ENCODE data around the gene PSMC4.

The PSMC4 gene

DNA sequence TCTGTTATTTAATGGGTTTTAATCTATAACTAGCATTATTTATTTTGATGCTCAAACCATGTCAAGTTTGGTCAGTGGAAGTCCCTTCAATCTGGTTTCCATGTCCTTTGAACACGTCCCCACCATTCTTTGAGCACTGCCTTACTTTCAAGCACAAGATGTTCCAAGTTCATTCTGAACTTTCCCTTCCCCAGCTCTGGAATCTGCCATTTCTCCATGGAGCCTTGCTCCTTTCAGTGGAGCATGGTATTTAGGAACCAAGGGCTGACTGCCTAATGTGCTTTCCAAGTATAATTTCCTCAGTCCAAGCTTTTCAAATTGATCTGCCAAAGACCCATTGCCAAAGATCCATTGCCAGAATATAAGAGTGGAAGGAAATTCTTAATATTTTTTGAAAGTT, 24.8 kb downstream of the PSMC4 start:
- no peak for DNase-seq

DNA sequence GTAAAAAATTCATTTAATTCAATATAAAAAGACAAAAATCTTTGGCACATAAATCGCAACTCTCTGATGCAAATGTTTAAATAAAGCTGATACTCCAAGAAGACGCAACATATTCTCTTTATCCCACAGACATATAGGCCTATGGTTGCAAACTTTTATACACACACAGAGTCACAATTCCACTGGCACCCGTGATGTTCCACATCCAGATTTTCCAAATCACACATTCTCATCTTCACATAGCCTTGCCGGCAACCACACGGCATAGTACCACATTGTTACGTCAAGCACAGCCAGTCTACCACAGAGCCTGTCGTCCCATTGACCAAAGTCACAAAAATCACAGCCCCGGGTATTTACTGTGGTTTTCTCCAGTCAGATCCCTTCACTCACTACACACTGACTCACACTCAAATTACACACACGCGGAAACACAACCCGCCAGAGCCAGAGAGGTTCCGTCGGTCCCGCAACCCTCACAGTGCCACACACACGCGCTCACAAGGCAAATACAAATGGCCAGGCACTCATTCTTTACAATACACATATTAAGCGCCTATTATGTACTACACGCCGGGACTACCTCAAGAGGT, 25.3 kb downstream of the PSMC4 start:
- DNase-seq, result peak; percentile 60

DNA sequence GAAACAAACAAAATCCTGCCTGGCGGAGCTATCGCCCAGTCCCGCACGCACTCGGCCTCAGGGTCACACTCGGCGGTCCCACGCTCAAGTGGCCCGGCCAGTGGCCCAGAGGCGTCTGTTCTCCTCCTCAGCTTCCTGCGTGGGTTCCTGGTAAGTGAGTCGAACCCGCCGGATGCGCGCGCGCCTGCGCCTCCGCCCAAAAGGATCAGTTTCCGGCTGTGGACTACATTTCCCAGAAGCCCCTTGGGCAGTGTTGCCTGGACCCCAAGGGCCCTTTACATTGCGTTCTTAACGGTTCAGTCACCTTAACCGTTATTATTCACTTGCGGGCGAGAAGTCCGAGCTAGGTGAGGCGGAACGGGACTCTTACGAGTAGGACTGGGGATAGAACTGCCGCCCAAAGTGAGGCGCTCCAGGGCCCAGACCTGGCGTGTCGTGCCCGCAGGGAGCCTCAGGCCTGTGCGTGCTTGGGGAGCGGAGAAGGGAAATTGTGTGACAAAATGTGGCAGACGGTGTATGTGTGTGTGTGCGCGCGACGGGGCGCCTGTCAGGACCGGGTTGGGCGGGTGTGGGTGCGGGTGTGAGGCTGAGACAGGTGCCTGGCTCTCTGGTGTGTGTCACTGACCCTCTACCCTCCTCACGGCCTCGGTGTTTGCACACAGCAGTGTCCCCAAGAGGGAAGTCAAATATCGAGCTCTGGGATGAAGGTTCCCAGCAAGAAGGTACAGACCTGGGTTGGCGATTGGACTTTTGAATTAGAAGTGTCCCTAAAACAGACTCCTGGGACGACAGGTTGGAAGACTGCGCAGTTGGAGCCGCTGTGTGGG, 26.1 kb downstream of the PSMC4 start, which contains the start of gene ZNF546:
TSS of gene ZNF546 (plus strand) at position 250 of the 827 bp plus-strand sequence. CDS start 1,267 bp downstream, outside the sequence.
- peak; percentile 94 for DNase-seq

DNA sequence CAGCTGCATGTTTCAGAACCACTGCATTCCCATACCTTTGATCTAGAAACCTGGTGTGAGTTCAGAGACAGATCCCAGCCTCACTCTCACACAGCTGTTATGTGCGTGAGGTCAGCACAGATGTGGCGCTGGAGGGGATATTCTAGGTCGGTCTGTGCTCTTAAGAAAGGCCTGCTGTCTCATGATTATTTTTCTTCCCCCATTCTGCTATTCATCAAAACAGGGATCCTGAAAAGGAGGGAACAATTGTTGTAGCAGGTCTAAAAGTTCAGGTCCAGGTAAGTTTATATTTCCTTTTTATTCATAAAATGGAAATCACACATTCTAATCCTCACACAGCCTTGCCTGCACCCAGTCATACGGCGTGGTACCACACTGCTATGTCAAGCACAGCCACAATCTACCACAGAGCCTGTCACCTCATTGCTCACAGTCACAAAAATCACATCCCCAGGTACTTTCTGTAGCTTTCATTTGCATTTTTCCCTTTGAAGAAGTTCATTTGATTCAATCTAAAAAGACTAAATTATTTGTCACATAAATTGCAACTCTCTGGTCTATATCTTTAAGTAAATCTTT, 26.8 kb downstream of the PSMC4 start:
- DNase-seq, result peak; percentile 65

DNA sequence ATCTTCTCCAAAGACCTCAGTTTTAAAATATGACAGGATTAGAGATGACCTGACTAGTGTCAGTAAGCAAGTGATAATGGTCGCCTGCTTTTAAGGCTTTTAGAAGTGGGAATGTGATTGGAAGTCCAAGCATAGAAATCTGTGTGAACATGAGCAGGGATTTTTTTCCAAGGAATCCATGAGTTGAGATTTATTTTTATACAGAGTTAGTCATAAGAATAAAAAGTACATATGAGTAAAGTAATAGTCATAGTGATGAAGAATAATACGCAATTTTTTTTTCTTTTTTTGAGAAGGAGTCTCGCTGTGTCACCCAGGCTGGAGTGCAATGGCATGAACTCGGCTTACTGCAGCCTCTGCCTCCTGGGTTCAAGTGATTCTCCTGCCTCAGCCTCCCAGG, 27.5 kb downstream of the PSMC4 start:
- no peak for DNase-seq

GRCh38 chr19:40005691-40006272, 34.8 kb downstream of the PSMC4 start:
- DNase-seq, result no peak

DNA sequence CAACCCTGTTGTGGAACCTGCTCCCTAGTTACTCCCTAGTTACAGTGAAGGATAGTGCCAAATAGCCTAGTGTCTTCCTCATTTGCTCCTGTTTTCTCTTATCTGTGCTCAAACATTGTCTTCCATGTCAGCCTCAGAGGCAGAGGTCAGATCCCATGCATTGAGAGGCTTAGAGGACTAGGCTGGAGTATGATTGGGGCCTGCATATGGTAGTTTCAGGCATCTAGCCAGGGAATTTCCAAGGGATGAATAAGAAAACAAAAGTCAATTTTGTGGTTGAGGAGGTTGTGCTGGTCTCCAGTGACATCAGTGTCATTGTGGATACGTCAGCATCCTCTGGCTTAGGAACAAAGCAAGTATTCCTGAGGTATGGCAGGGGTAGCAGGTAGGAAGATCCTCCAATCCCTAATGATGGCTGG, 35.3 kb downstream of the PSMC4 start:
- no peak for DNase-seq

DNA sequence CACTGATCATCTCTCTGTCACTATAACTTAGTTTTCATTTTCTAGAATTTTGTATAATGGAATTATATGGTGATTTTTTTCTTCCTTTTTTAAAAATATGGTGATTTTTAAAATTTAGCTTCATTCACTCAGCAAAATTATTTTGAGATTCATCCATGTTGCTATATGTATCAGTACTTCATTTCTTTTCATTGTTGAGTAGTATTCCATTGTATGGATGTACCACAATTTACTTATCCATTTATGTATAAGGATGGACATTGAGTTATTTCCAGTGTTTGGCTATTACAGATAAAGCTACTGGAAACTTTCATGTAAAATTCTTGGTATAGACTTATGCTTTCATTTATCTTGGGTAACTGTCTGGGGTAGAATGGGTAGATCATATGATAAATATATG, 38.7 kb downstream of the PSMC4 start:
- DNase-seq, result no peak

DNA sequence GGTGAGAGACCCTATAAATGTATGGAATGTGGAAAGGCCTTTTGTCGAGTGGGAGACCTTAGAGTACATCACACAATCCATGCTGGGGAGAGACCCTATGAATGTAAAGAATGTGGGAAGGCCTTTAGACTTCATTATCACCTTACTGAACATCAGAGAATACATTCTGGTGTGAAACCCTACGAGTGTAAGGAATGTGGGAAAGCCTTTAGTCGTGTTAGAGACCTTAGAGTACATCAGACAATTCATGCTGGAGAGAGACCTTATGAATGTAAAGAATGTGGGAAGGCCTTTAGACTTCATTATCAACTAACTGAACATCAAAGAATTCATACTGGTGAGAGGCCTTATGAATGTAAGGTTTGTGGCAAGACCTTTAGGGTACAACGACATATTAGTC, 43.0 kb downstream of the PSMC4 start:
- DNase-seq, result no peak

- DNase-seq, result no peak
Measured at GRCh38 chr19:40023969-40024368, 53.0 kb downstream of the PSMC4 start.

- DNase-seq, result no peak
Measured at GRCh38 chr19:40025938-40026596, 55.1 kb downstream of the PSMC4 start.

- no peak for DNase-seq
Measured at GRCh38 chr19:40026597-40026970, 55.6 kb downstream of the PSMC4 start.
